LNCAP (cell line): ENCODE data around the gene GTF3A.

Experiments used
- TF ChIP-seq, protein P1 (sequence below): fragments of 450-650 bp; IDR thresholded peaks from 2 replicates; pipeline ENCODE4 v1.5.1; 2017; ENCODE audit warnings: mild to moderate bottlenecking

Gene GTF3A

DNA sequence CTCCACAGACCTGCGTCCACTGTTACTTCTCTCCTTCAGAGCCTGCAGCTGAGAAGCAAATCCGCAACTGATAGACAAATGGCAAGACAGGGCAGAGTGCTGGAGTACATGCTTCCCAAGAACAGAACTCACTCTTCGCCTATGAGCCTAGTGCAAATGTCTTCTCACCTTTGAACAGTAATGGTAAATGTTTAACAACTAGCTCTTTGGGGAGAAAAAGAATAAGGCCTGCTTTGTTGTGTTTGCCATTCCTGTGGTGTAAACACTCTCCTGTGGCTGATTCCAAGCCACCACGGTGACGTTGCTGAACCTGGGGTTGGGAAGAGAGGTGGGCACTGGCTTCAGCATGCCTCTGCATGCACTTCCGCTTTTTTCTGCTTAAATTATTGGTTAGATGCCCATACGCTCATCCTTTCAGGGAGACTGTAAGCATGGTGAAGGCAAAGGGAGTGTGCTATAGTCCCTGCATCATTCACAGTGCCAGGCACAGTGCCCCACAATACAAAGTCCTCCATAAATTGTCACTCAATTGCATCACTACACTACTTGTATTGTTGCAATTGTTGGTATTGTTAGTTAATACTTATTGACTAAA is 28.1 kb upstream of the GTF3A start:
- TF ChIP-seq, protein P1, sequence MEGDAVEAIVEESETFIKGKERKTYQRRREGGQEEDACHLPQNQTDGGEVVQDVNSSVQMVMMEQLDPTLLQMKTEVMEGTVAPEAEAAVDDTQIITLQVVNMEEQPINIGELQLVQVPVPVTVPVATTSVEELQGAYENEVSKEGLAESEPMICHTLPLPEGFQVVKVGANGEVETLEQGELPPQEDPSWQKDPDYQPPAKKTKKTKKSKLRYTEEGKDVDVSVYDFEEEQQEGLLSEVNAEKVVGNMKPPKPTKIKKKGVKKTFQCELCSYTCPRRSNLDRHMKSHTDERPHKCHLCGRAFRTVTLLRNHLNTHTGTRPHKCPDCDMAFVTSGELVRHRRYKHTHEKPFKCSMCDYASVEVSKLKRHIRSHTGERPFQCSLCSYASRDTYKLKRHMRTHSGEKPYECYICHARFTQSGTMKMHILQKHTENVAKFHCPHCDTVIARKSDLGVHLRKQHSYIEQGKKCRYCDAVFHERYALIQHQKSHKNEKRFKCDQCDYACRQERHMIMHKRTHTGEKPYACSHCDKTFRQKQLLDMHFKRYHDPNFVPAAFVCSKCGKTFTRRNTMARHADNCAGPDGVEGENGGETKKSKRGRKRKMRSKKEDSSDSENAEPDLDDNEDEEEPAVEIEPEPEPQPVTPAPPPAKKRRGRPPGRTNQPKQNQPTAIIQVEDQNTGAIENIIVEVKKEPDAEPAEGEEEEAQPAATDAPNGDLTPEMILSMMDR = no peak

DNA sequence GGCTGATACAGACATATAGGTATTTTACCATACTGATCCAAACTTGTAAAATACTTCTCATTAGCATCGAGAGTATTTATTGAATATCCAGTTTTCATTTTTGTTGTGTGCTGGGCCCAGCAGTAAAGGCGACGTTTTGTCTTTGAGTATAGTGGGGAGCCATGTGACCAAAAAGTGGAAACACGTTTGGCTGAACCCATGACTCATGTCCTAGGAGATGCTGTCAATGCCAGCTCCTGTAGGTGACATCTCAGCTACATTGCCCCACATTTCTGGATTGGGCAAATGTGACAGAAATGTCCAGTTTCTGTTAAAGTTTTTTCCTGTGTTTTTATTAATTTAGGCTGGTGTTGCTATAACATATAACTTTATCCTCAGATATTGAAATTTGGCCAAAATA is 26.1 kb upstream of the GTF3A start:
- TF ChIP-seq, protein P1 = no peak

DNA sequence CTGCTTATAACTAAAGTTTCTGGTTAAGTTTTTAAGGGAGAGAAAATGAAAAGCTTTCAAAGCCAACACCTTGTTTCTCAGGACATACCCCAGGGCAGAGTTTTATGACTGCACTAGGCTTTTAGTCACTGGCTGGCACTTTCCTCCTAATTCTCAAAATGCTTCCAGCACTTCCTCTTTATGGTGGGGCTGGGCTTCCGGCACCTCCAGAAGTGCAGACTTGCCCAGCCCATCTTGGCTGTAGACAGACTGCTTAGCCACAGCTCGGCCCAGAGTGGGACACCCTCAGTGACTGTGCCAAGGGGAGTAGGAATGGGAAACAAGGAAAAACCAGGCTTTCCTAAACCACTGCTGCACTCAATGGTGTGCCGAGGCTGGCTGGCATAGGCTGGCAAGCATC is 23.2 kb upstream of the GTF3A start:
- TF ChIP-seq, protein P1 = no peak

DNA sequence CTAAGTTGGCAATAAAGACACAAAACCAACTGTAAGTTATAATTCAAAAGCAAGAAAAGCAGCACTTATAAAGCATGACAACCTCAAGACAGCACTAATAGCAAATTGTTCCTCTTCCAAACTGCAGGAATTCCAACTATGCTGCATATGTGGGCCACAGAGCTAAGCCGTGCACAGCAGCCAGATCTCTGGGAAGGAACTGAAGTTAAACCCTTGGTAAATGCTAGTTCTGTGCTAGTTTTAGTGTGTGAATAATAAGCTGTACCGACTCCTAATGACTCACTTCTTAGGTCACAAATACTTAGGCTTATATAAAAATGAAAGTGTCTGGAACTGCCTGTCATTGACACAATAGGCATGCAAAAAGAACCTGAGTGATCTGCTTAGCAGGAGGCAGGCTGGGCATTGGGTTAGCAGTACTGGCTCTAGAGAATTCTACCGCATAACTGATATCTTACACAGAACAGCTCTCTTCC is 21.2 kb upstream of the GTF3A start:
- TF ChIP-seq, protein P1 = no peak

DNA sequence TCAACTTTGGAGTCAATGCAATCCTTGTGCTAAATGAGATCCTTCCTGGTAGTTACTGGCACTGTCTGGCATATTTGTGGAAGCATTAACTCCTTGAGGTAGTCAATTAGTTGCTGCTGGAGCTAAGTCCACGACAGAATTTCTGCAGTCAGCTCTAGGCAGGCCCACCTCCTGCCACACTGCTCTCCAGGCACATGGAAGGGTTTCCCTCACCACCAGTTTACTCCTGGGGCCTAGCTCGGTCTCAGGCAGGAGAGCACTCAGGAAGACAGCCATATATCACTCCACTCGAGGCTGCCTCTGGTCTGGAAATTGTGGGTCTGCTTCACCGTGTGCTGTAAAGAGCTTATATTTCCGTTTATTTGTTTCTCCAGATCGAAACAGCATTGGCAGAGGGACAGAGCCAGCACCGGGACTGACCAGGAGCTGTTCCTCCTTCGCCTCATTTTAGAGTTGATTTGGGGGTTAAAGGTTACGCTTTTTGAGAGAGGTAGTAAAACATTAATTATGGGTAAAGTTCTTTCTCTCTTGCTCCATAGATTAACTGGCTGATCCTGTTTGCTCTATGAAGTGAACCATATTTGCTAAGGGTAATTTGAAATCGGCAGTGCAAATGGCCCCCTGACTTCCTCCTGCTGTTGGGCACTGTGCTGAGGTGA is 20.6 kb upstream of the GTF3A start:
- TF ChIP-seq, protein P1 = no peak

DNA sequence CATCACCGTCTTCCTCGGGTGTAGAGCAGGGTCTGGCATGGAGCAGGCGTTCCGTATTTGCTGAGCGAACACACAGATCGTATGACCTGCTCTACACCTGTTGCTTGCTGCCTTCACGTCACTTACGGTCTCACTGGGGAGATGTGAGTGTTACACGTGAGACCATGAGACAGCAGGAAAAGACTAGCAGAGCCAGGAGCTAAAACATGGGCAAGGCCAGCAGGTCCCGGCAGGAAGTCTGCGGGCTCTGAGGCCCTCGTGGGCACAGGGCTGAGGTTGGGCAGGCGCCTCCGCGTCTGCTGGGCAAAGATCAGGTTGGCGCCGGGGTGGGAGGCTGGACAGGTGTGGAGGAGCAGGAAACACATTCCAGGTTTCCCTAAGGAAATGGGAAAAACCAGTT is 19.7 kb upstream of the GTF3A start:
- TF ChIP-seq, protein P1 = no peak

DNA sequence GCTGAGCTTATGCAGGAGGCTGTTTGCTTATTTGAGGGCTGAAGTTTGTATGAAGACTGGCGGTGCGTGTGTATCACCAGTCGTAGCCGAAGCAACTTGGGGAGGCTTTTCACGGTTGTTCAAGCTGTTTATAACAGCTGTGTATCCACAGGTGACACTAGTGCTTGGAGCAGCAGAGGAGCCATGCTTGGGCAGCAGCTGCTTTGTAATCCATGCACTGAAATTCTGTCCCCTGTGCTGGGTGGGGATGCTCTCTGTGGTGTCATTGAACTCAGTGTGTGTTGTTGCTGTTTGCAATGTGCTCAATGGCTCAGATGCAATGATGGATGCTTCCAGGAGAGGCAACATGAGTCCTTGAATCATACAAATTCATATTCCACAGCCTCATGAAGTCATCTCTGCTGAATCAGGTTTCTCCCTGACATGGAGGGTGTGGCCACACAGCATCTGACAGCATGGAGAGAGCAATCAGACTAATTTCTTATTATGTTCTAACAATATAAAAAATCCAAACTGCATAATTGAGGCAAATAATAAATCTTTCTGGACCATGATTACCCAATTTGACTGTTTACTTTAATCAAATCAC is 18.8 kb upstream of the GTF3A start:
- TF ChIP-seq, protein P1 = no peak
